Brain microvascular endothelial cell (primary cell): ENCODE data around the gene SERPINE3.

ENCODE experiments used
- DNase-seq: peaks from one replicate; pipeline ENCODE4 v3.0.0-alpha.2; 2020
- H3K27ac ChIP-seq: fragments of 250-450 bp; sonication (Bioruptor Pico); 2 replicates; pipeline ENCODE4 v1.5.1; 2020; ENCODE audit warnings: mild to moderate bottlenecking, moderate library complexity
- H3K27me3 ChIP-seq: fragments of 250-450 bp; sonication (Bioruptor Pico); replicated peaks from 2 replicates; pipeline ENCODE4 v1.5.1; 2020; ENCODE audit warnings: mild to moderate bottlenecking
- H3K36me3 ChIP-seq: fragments of 250-450 bp; sonication (Bioruptor Pico); replicated peaks from 2 replicates; pipeline ENCODE4 v1.5.1; 2020; ENCODE audit warnings: mild to moderate bottlenecking
- H3K4me3 ChIP-seq: 2 replicates; pipeline ENCODE4 v1.5.1; 2011; ENCODE audit warnings: low read depth, mild to moderate bottlenecking, control low read depth, low read length, moderate library complexity
- CTCF ChIP-seq: IDR thresholded peaks from 2 replicates; pipeline ENCODE4 v1.5.1; 2011; ENCODE audit warnings: low read depth, mild to moderate bottlenecking, moderate library complexity, low read length, control low read depth, inconsistent platforms; ENCODE audit errors: missing control alignments
- in situ Hi-C: cut with HindIII; loops from 2 replicates; pipeline ENCODE4 v1.10.0; 2017; ENCODE audit warnings: low sequenced_read_pairs, low pct_ligation_motif_present

The SERPINE3 gene

DNA sequence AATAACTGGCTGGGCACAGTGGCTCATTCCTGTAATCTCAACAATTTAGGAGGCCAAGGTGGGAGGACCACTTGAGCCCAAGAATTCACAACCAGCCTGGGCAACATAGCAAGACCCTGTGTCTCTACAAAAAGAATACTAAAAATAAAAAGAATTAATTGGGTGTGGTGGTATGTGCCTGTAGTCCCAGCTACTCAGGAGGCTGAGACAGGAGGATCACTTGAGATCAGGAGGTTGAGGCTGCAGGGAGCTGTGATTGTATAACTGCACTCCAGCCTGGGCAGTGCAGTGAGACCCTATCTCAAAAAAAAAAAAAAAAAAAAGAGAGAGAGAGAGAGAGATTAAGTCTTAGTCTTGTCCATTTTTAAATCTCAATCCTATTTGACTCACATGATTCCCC, 35.6 kb upstream of the SERPINE3 start:
- TF ChIP-seq CTCF = no peak
- H3K36me3 ChIP-seq = no peaks in the 10 kb centered on the region
- no peaks in the 10 kb centered on the region for H3K27me3 ChIP-seq
- in situ Hi-C loops = no loop called here
- no peak overlapping the region for H3K27ac ChIP-seq
- no peak overlapping the region for H3K4me3 ChIP-seq
- no peak for DNase-seq

DNA sequence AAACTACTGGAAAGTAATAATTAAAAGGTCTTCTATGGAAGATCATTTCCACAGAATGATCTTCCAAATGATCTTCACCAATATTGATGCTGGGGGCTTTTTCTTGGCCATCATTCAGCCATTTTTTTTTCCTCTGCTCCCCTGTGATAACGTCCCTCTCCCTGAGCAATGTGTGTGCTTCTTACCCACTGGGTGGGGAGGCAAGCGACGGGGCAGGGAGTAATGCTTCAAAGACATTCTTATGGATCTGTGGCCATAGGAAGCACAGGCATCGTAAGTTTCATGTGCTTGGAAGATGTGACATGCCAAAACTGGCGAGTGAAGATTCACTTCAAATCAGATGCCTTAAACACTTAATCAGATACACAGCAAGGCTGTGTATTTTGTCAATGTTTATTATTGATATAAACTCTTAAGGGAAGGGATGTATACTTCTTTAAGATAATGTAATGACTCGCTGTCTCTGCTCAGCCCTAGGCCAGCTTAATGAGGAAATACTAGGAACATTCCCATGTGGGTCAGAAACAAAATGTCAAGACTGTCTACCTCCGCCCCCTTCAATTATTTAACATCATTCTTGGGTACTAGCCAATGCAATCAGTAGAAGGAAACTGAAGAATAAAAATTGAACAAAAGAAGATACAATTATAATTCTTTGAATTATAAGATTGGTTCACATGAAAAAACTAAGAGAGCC, 34.1 kb upstream of the SERPINE3 start:
- in situ Hi-C loops = no loop called here
- Histone ChIP-seq H3K27ac (no peak overlapping the region), H3K36me3 (no peaks in the 10 kb centered on the region), H3K27me3 (no peaks in the 10 kb centered on the region), H3K4me3 (no peak overlapping the region)
- no peak for TF ChIP-seq CTCF
- no peak for DNase-seq

- H3K27ac ChIP-seq = no peak overlapping the region
These were observed 30.7 kb upstream of the SERPINE3 start for GRCh38 chr13:51308781-51309180.

DNA sequence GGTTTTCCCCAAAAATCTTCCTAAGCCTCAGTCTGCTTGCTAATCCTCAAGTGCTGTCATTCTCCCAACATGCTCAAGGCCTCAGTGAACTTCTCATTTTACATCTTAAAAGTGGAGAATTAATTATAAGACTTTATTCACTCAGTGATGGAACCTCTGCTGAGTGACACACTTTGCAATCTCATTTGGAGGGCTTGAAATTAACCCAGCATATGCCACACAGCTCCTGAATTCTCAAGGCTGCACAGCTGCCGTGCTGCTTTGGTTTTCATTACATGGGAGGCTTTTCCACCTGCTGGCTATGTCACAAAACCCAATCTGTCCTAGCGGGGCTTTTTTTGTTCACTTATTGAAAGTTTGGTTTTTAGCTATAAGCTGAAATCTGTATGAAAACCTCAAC, 28.3 kb upstream of the SERPINE3 start:
- no peak overlapping the region for H3K4me3 ChIP-seq
- no peaks in the 10 kb centered on the region for H3K36me3 ChIP-seq
- no peak for TF ChIP-seq CTCF
- H3K27ac ChIP-seq = no peak overlapping the region
- no peak for DNase-seq
- in situ Hi-C loops = no loop called here
- H3K27me3 ChIP-seq = no peaks in the 10 kb centered on the region

More at GRCh38 chr13:51308781-51309180, 30.7 kb upstream of the SERPINE3 start:
- DNase-seq = no peak
- no peak for TF ChIP-seq CTCF
- no peak overlapping the region for H3K4me3 ChIP-seq
- H3K27me3 ChIP-seq = no peaks in the 10 kb centered on the region
- H3K36me3 ChIP-seq = no peaks in the 10 kb centered on the region
- in situ Hi-C loops = no loop called here

DNA sequence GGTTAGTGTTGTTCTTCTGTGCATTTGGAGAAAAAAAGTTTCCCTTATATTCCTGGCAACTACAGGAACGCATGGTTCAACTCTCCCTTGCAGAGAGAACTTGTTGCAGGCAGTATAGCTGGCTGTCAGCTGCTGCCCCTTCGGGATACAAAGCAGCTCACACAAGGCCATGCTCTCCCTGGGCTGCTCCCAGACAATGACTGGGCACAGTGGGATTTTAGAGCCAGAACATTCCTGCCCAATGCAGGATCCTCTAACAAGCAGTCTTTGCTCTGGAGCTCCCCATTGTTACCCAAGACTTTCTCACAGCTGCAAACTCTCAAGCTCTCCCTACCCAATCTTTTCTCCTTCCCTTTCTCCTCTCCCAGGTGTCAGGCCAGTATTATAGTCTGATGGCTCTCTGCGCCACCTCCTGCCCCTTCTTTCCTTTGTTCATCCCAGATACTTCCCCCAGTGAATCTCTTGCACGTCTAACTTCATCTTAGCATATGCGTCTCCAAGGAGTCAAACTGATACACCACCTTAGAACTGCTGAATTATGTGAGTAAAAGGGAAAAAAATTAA, 27.5 kb upstream of the SERPINE3 start:
- H3K27ac ChIP-seq = no peak overlapping the region
- no peak overlapping the region for H3K4me3 ChIP-seq
- H3K27me3 ChIP-seq = no peaks in the 10 kb centered on the region
- DNase-seq = no peak
- in situ Hi-C loops = no loop called here
- no peak for TF ChIP-seq CTCF
- no peaks in the 10 kb centered on the region for H3K36me3 ChIP-seq

DNA sequence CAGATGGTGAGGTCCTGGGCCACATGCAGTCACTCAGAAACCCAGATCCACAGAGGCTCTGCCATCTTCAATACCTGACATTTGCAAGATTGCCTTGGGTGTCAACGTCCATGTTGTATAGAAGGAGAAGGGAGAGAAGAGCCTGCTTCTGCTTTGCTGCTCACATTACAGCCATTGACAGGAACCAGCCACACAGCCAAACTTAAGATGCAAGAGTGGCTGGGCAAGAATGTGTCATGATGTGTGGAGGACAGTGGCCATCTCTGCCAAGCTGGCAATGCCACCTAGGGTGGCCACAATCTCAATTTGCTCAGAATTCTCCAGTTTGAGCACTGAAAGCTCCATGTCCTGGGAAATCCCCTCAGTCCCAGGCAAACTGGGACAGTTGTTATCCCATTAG, 25.9 kb upstream of the SERPINE3 start:
- Histone ChIP-seq H3K27me3 (no peaks in the 10 kb centered on the region), H3K36me3 (no peaks in the 10 kb centered on the region), H3K27ac (no peak overlapping the region), H3K4me3 (no peak overlapping the region)
- in situ Hi-C loops = no loop called here
- no peak for TF ChIP-seq CTCF
- DNase-seq = no peak
